HepG2 (cell line): ENCODE results near the gene CCS. TPM values are rescaled to one million over a fixed set of nuclear protein-coding genes. Genes with fewer than 3 reads are reported as not detected.
A peak's percentile ranks its signal among the peaks of the same experiment; 100 is the strongest.

Experiments used
- ATAC-seq: fragments of 200-7000 bp; cut with Tn5 transposase; 3 replicates; pipeline ENCODE4 v1.9.1; 2020; ENCODE audit warnings: mild to moderate bottlenecking, moderate library complexity
- BruUV-seq: library from RNA; stranded (reverse); fragments of 400-500 nt; replicated peaks from 2 replicates; lab custom pipeline; 2021; lab: Mats Ljungman, UMichigan
- CTCF ChIA-PET: fragments of 300-600 bp; formaldehyde crosslinking; extraction: SDS; loops from one replicate; lab custom pipeline; 2021; ENCODE audit warnings: low total read pairs, inconsistent platforms, low intra/inter-chr PET ratio; lab: Yijun Ruan, JAX
- POLR2A ChIA-PET: fragments of 350-600 bp; sonication (Branson Sonifier 250); formaldehyde crosslinking; loops from one replicate; lab custom pipeline; 2020; ENCODE audit warnings: antibody characterized with exemption, inconsistent platforms; lab: Yijun Ruan, JAX
- DNase-seq: peaks from one replicate; pipeline ENCODE4 v3.0.0-alpha.2; 2015; ENCODE audit warnings: low spot score
- FAIRE-seq: peaks from 3 replicates; lab custom pipeline; 2011; peaks lifted over from hg19 to GRCh38; lab: Jason Lieb, UNC
- H2AFZ ChIP-seq: one replicate; pipeline ENCODE4 v1.6.1; 2011; ENCODE audit warnings: low read length, inconsistent platforms
- H3K27ac ChIP-seq: fragments of 300-600 bp; 3 replicates; pipeline ENCODE4 v1.8.0; 2011; ENCODE audit warnings: mixed run types, mild to moderate bottlenecking, mixed read lengths, low read length, inconsistent platforms; ENCODE audit not compliant: insufficient read depth; ENCODE audit errors: extremely low read length
- H3K27me3 ChIP-seq, 2 experiments: fragments of 200-600 bp in 1 of 2; 2 replicates in 1 of 2; 3 replicates in 1 of 2; pipeline versions ENCODE4 v1.6.0 to v1.8.0; 2011; ENCODE audit warnings: low read length in 2 of 2, mild to moderate bottlenecking in 2 of 2, moderate library complexity in 2 of 2, inconsistent platforms in 1 of 2; ENCODE audit not compliant: insufficient read depth in 2 of 2, control insufficient read depth in 1 of 2
- H3K36me3 ChIP-seq, 2 experiments: fragments of 200-600 bp in 1 of 2; replicated peaks in 1 of 2; 2 replicates in 1 of 2; 3 replicates in 1 of 2; pipeline versions ENCODE4 v1.5.1 to v1.8.0; 2011; ENCODE audit warnings: low read length in 2 of 2, inconsistent platforms in 1 of 2; ENCODE audit not compliant: insufficient read depth in 2 of 2, control insufficient read depth in 1 of 2
- H3K4me1 ChIP-seq: 2 replicates; pipeline ENCODE4 v1.5.1; 2012; ENCODE audit warnings: low read length, inconsistent platforms; ENCODE audit not compliant: insufficient read depth
- H3K4me2 ChIP-seq: 2 replicates; pipeline ENCODE4 v1.6.0; 2011; ENCODE audit warnings: low read depth, low read length, inconsistent platforms
- H3K4me3 ChIP-seq, 3 experiments: fragments of 200-600 bp in 1 of 3; sonication (generic), shearing (Covaris generic) in 1 of 3; replicated peaks in 1 of 3; 2 replicates each; pipeline ENCODE4 v1.5.1; 2011 to 2016; ENCODE audit warnings: low read length in 3 of 3, inconsistent platforms in 2 of 3, low read depth in 2 of 3, mild to moderate bottlenecking in 2 of 3, control low read depth in 1 of 3, mixed read lengths in 1 of 3; ENCODE audit not compliant: insufficient read depth in 1 of 3
- H3K79me2 ChIP-seq: one replicate; pipeline ENCODE4 v1.6.1; 2011; ENCODE audit warnings: low read length, inconsistent platforms; ENCODE audit not compliant: insufficient read depth
- H3K9ac ChIP-seq: 2 replicates; pipeline ENCODE4 v1.6.0; 2011; ENCODE audit warnings: mild to moderate bottlenecking, low read depth, low read length, inconsistent platforms; ENCODE audit not compliant: insufficient read depth
- H3K9me3 ChIP-seq: 2 replicates; pipeline ENCODE4 v1.5.1; 2012; ENCODE audit warnings: mild to moderate bottlenecking, low read length
- H4K20me1 ChIP-seq: 2 replicates; pipeline ENCODE4 v1.6.0; 2011; ENCODE audit warnings: inconsistent platforms, mild to moderate bottlenecking, low read length, moderate library complexity; ENCODE audit not compliant: insufficient read depth
- ARID4A ChIP-seq: sonication (generic); formaldehyde crosslinking; IDR thresholded peaks from 2 replicates; pipeline ENCODE4 v1.5.0; 2020; ENCODE audit warnings: mild to moderate bottlenecking, missing genetic modification reagents, borderline replicate concordance
- ARNT ChIP-seq: fragments of 450-650 bp; IDR thresholded peaks from 2 replicates; pipeline ENCODE4 v1.6.1; 2017
- ARNTL ChIP-seq: sonication (generic); formaldehyde crosslinking; IDR thresholded peaks from 2 replicates; pipeline ENCODE4 v1.4.0; 2020; ENCODE audit warnings: mild to moderate bottlenecking, missing genetic modification reagents
- HNRNPUL1 ChIP-seq: fragments of 200-400 bp; formaldehyde crosslinking; IDR thresholded peaks from 2 replicates; pipeline ENCODE4 v1.6.1; 2017; ENCODE audit warnings: low read depth, mild to moderate bottlenecking, low read length, moderate library complexity
- KDM6A ChIP-seq: IDR thresholded peaks from 2 replicates; pipeline ENCODE4 v1.6.1; 2016; ENCODE audit warnings: low read depth
- MEIS2 ChIP-seq: sonication (generic); formaldehyde crosslinking; IDR thresholded peaks from 2 replicates; pipeline ENCODE4 v1.9.0; 2021; ENCODE audit warnings: mild to moderate bottlenecking, missing genetic modification reagents
- POLR2A ChIP-seq, 2 experiments: IDR thresholded peaks; 2 replicates each; pipeline ENCODE4 v1.6.1; 2011; ENCODE audit warnings: low read depth in 2 of 2, low read length in 2 of 2, mild to moderate bottlenecking in 1 of 2, moderate library complexity in 1 of 2; ENCODE audit not compliant: insufficient read depth in 1 of 2
- POLR2G ChIP-seq: fragments of 200-400 bp; formaldehyde crosslinking; IDR thresholded peaks from 2 replicates; pipeline ENCODE4 v1.6.1; 2018; ENCODE audit warnings: mild to moderate bottlenecking, low read depth, low read length, moderate library complexity
- SAFB2 ChIP-seq: sonication (generic); formaldehyde crosslinking; IDR thresholded peaks from 2 replicates; pipeline ENCODE4 v1.5.1; 2020; ENCODE audit warnings: missing genetic modification reagents, low read depth, mild to moderate bottlenecking, borderline replicate concordance
- SETDB1 ChIP-seq: sonication (generic); formaldehyde crosslinking; IDR thresholded peaks from 2 replicates; pipeline ENCODE4 v1.5.1; 2020; ENCODE audit warnings: missing genetic modification reagents, mild to moderate bottlenecking, borderline replicate concordance
- ZBTB14 ChIP-seq: sonication (generic); formaldehyde crosslinking; IDR thresholded peaks from 2 replicates; pipeline ENCODE4 v1.4.0; 2020; ENCODE audit warnings: missing genetic modification reagents
- ZBTB7A ChIP-seq: sonication (generic); formaldehyde crosslinking; IDR thresholded peaks from 2 replicates; pipeline ENCODE4 v1.8.0; 2022; ENCODE audit warnings: mild to moderate bottlenecking, missing genetic modification reagents
- ZFP37 ChIP-seq: sonication (generic); formaldehyde crosslinking; IDR thresholded peaks from 2 replicates; pipeline ENCODE4 v1.4.0; 2020; ENCODE audit warnings: missing genetic modification reagents, borderline replicate concordance
- ZNF260 ChIP-seq: sonication (generic); formaldehyde crosslinking; IDR thresholded peaks from 2 replicates; pipeline ENCODE4 v1.4.0; 2020; ENCODE audit warnings: missing genetic modification reagents, low read depth, mild to moderate bottlenecking, borderline replicate concordance
- ZNF468 ChIP-seq: sonication (generic); formaldehyde crosslinking; IDR thresholded peaks from 2 replicates; pipeline ENCODE4 v1.8.0; 2022; ENCODE audit warnings: mild to moderate bottlenecking, moderate library complexity, missing genetic modification reagents
- ZNF570 ChIP-seq: sonication (generic); formaldehyde crosslinking; IDR thresholded peaks from 2 replicates; pipeline ENCODE4 v1.4.0; 2020; ENCODE audit warnings: mild to moderate bottlenecking, missing genetic modification reagents, borderline replicate concordance
- WGBS: methylation state at CpG from one replicate; pipeline ENCODE4 v1.1.6; 2017; ENCODE audit warnings: low lambda C conversion rate; 5-methylcytosine and 5-hydroxymethylcytosine counted together
- in situ Hi-C: cut with HindIII; loops from 2 replicates; pipeline ENCODE4 v1.10.0; 2017; ENCODE audit warnings: low pct_unique_long_range_greater_than_20kb; ENCODE audit not compliant: extremely low pct_ligation_motif_present
- intact Hi-C: fragments of 100-400 bp; cut with micrococcal nuclease; formaldehyde crosslinking; loops from one replicate; pipeline ENCODE4 v1.10.0; 2022; ENCODE audit not compliant: unreplicated experiment
- polyA plus RNA-seq, 8 experiments: library from polyadenylated mRNA; depleted of rRNA in 3 of 8; stranded (reverse) in 7 of 8; unstranded in 1 of 8; fragments of >200 nt; fragmentation: Illumina TruSeq in 4 of 8; extraction: Trizol in 4 of 8; gene quantifications; 2 replicates each; pipeline versions ENCODE4 v1.2.1 to v1.2.3, GENCODE V29; 2011 to 2016; ENCODE audit warnings: low read depth in 4 of 8, missing spikeins in 1 of 8, mixed read lengths in 1 of 8; ENCODE audit not compliant: insufficient read depth in 1 of 8
- total RNA-seq, 5 experiments: library from RNA; depleted of rRNA; stranded (reverse); fragments of >200 nt; fragmentation: Illumina TruSeq; extraction: Trizol; gene quantifications; 2 replicates each; pipeline ENCODE4 v1.2.3, GENCODE V29; 2016; ENCODE audit warnings: low read depth in 1 of 5
- TF ChIP-seq, protein P1 (sequence below): sonication (generic); formaldehyde crosslinking; IDR thresholded peaks from 2 replicates; pipeline ENCODE4 v1.4.0; 2020; ENCODE audit warnings: missing genetic modification reagents

The CCS gene
- total and polyA plus RNA-seq, 2 of the 13 experiments (the other 11 are each of a cell fraction or from before 2014, with no cell fraction given), result 25.4 to 44.6 TPM

DNA sequence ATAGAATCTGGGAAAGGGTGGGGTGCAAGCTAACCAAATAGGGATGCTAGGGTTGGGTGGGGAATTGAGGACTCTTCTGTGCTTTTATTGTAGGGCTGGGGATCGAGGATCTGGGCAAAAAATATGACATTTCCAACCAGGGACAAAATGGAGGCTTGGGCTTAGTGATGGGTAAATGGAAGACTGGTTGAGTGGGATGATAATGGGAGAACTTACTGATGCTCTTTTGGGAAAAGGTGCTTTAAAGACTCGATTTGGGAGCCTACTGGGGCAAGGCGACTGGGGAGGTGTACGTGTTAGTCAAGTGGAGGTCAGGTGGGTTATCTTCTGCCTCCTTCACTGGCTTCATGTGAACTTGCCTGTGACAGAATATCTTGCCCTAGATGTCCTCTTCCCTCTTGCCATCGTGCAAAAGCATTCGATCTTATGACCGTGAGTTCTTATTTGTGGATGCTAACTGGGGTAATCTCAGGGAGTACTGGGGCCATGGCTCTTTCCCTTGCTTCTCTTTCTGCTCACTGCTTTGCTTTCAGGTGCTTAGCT lies 35.1 kb downstream of the CCS start:
- ATAC-seq (no peak), DNase-seq (no peak), FAIRE-seq (no peak)
- TSS peak; percentile 5 for BruUV-seq
- Histone ChIP-seq H3K9ac (no peak overlapping the region), H4K20me1 (peaks cover 35% of the 10 kb centered on the region), H3K27me3 (no peaks in the 10 kb centered on the region), H3K9me3 (no peaks in the 10 kb centered on the region), H3K4me3 (no peak overlapping the region), H3K27ac (no peak overlapping the region), H3K79me2 (peaks cover 93% of the 10 kb centered on the region), H3K36me3 (peaks cover 41 to 68% of the 10 kb centered on the region in 2 experiments), H2AFZ (no peak overlapping the region), H3K4me2 (no peak overlapping the region), H3K4me1 (peaks cover 6% of the 10 kb centered on the region)
- POLR2A ChIA-PET, result interaction anchor here (0.9 to 2.8 kb wide), 2 partner anchors 10 to 12 kb away, joined by 4 to 19 read pairs; partner anchors contain the start of genes RBM14 and RBM4
- CTCF ChIA-PET, result no interaction called here
- in situ Hi-C loops (no loop called here), intact Hi-C loops (no loop called here)
- WGBS, result 97% methylated on average over 7 of the region's 7 CpGs
- TF ChIP-seq MEIS2, result no peak
- no peak for TF ChIP-seq ZFP37 (CRISPR knock-in tag)
- no peak for TF ChIP-seq KDM6A (CRISPR knock-in tag)
- no peak for TF ChIP-seq ZNF570 (CRISPR knock-in tag)
- no peak for TF ChIP-seq SAFB2 (CRISPR knock-in tag)
- TF ChIP-seq ZNF260 (CRISPR knock-in tag), result no peak
- TF ChIP-seq HNRNPUL1, result no peak
- TF ChIP-seq ARID4A (CRISPR knock-in tag), result no peak
- TF ChIP-seq, protein P1, sequence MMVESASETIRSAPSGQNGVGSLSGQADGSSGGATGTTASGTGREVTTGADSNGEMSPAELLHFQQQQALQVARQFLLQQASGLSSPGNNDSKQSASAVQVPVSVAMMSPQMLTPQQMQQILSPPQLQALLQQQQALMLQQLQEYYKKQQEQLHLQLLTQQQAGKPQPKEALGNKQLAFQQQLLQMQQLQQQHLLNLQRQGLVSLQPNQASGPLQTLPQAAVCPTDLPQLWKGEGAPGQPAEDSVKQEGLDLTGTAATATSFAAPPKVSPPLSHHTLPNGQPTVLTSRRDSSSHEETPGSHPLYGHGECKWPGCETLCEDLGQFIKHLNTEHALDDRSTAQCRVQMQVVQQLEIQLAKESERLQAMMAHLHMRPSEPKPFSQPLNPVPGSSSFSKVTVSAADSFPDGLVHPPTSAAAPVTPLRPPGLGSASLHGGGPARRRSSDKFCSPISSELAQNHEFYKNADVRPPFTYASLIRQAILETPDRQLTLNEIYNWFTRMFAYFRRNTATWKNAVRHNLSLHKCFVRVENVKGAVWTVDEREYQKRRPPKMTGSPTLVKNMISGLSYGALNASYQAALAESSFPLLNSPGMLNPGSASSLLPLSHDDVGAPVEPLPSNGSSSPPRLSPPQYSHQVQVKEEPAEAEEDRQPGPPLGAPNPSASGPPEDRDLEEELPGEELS, result no peak
- no peak for TF ChIP-seq SETDB1 (CRISPR knock-in tag)
- TF ChIP-seq ZBTB7A, result no peak
- TF ChIP-seq ARNT, result no peak
- TF ChIP-seq ZBTB14, result no peak
- TF ChIP-seq ZNF468 (CRISPR knock-in tag), result no peak
- TF ChIP-seq POLR2A (IDR thresholded peaks at IDR 0.05; ENCODE audit: insufficient read depth in 1 of 2, low read depth in 2 of 2, low read length in 2 of 2), result 0 out of 4 replicates have a peak, but pooled peaks of 1 of the 2 experiments have one; percentile 5
- peak; percentile 28 for TF ChIP-seq POLR2G
- no peak for TF ChIP-seq ARNTL
